ENCODE data around the gene AP2A1.

AP2A1 gene

GRCh38 chr19:49791776-49792445 is 25.1 kb downstream of the AP2A1 start:
- in situ Hi-C loops (cut with HindIII; ENCODE audit: low sequenced_read_pairs), result no loop called here

- in situ Hi-C loops (cut with HindIII; ENCODE audit: low sequenced_read_pairs), result no loop called here
Observed at GRCh38 chr19:49792829-49793560, 26.2 kb downstream of the AP2A1 start.

GRCh38 chr19:49793561-49793840 is 26.7 kb downstream of the AP2A1 start:
- in situ Hi-C loops (cut with HindIII; ENCODE audit: low sequenced_read_pairs), result no loop called here

GRCh38 chr19:49795615-49796014 is 28.8 kb downstream of the AP2A1 start:
- in situ Hi-C loops (cut with HindIII; ENCODE audit: low sequenced_read_pairs), result no loop called here

- in situ Hi-C loops (cut with HindIII; ENCODE audit: low sequenced_read_pairs), result no loop called here
Observed at GRCh38 chr19:49798574-49798973, 31.8 kb downstream of the AP2A1 start.

GRCh38 chr19:49799271-49799797 is 32.5 kb downstream of the AP2A1 start:
- in situ Hi-C loops (cut with HindIII; ENCODE audit: low sequenced_read_pairs), result no loop called here

GRCh38 chr19:49799798-49800376 is 33.1 kb downstream of the AP2A1 start:
- in situ Hi-C loops (cut with HindIII; ENCODE audit: low sequenced_read_pairs), result no loop called here

- in situ Hi-C loops (cut with HindIII; ENCODE audit: low sequenced_read_pairs), result no loop called here
Observed at GRCh38 chr19:49800771-49801170, 34.0 kb downstream of the AP2A1 start.

- in situ Hi-C loops (cut with HindIII; ENCODE audit: low sequenced_read_pairs), result no loop called here
Observed at GRCh38 chr19:49801401-49801888, 34.6 kb downstream of the AP2A1 start.

GRCh38 chr19:49801966-49802661 is 35.3 kb downstream of the AP2A1 start:
- in situ Hi-C loops (cut with HindIII; ENCODE audit: low sequenced_read_pairs), result no loop called here

GRCh38 chr19:49802836-49803528 is 36.2 kb downstream of the AP2A1 start:
- in situ Hi-C loops (cut with HindIII; ENCODE audit: low sequenced_read_pairs), result no loop called here

GRCh38 chr19:49803529-49803856 is 36.7 kb downstream of the AP2A1 start:
- in situ Hi-C loops (cut with HindIII; ENCODE audit: low sequenced_read_pairs), result no loop called here

GRCh38 chr19:49805822-49806619 is 39.2 kb downstream of the AP2A1 start:
- in situ Hi-C loops (cut with HindIII; ENCODE audit: low sequenced_read_pairs), result no loop called here

GRCh38 chr19:49806620-49806959 is 39.8 kb downstream of the AP2A1 start:
- in situ Hi-C loops (cut with HindIII; ENCODE audit: low sequenced_read_pairs), result no loop called here

- in situ Hi-C loops (cut with HindIII; ENCODE audit: low sequenced_read_pairs), result no loop called here
Observed at GRCh38 chr19:49807058-49807903, 40.5 kb downstream of the AP2A1 start.

GRCh38 chr19:49807904-49808675 is 41.3 kb downstream of the AP2A1 start:
- in situ Hi-C loops (cut with HindIII; ENCODE audit: low sequenced_read_pairs), result no loop called here

GRCh38 chr19:49808711-49809159 is 41.9 kb downstream of the AP2A1 start:
- in situ Hi-C loops (cut with HindIII; ENCODE audit: low sequenced_read_pairs), result no loop called here

- in situ Hi-C loops (cut with HindIII; ENCODE audit: low sequenced_read_pairs), result no loop called here
Observed at GRCh38 chr19:49809160-49809940, 42.5 kb downstream of the AP2A1 start.
